GM19239 (cell line): Measurements from ENCODE around the gene CPPED1.
"Not testable (repeated sequence)": the region's sequence is repeated elsewhere in the genome, so short reads cannot be mapped to it uniquely, and the experiment has no call there.

ENCODE experiments used
- DNase-seq: peaks from one replicate; pipeline ENCODE4 v3.0.0; 2011; ENCODE audit warnings: low spot score; ENCODE audit not compliant: insufficient read length
- FAIRE-seq: peaks from 2 replicates; lab custom pipeline; 2011; peaks lifted over from hg19 to GRCh38; lab: Jason Lieb, UNC

The CPPED1 gene

GRCh38 chr16:12771341-12771798, 32.3 kb downstream of the CPPED1 start:
- DNase-seq (no peak), FAIRE-seq (no peak)

DNA sequence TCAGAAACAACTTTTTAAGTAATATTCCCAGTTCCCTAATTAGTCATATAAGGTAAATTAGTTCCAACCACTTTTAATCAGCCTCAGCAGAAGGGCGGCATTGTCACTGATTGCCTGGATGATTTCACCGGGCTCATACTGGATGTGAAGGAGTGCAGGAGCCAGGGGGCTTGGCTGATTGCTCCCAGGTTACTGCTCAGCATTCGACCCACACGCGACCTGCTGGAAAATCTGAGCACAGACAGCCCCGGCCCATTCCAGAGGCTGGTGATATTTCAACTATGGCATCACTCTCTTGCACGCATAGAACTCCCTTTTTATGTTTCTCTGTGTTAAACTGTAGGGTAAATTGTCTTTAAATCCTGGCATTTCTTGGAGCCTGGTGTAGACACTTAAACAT, 34.2 kb downstream of the CPPED1 start:
- no peak for FAIRE-seq

DNA sequence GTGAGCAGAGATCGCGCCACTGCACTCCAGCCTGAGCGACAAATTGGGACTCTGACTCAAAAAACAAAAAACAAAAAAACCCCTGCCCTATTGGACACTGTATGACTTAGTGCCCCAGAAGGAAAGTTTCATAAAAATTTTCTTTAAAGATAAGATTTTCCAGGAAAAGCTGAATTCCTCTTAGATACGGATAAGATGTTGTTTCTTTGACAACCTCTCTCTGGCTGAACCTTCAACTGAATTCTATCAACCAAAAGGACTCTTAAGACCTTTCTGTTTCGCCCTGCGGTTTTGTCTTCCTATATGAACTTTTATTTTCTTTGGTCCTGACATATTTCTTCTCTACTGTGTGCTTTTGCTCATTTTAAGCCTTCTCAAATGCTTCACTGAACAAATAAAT, 35.8 kb downstream of the CPPED1 start:
- FAIRE-seq: no peak

More for the DNA sequence above, 34.2 kb downstream of the CPPED1 start:
- DNase-seq: no peak

GRCh38 chr16:12766853-12767252, 36.8 kb downstream of the CPPED1 start:
- DNase-seq (no peak), FAIRE-seq (no peak)

More for the DNA sequence above, 35.8 kb downstream of the CPPED1 start:
- DNase-seq: peak; percentile 5

DNA sequence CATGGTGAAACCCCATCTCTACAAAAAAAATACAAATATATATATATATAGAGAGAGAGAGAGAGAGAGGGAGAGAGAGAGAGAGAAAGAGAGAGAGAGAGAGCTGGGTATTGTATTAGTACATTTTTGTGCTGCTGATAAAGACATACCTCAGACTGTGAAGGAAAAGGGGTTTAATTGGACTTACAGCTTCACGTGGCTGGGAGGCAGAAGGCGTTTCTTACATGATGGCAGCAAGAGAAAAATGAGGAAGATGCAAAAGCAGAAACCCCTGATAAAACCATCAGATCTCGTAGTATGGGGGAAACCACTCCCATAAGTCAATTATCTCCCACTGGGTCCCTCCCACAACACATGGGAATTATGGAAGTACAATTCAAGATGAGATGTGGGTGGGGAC, 37.5 kb downstream of the CPPED1 start:
- DNase-seq, FAIRE-seq: not testable (repeated sequence)

- DNase-seq (no peak), FAIRE-seq (no peak)
Measured at GRCh38 chr16:12764813-12765488, 38.7 kb downstream of the CPPED1 start.

DNA sequence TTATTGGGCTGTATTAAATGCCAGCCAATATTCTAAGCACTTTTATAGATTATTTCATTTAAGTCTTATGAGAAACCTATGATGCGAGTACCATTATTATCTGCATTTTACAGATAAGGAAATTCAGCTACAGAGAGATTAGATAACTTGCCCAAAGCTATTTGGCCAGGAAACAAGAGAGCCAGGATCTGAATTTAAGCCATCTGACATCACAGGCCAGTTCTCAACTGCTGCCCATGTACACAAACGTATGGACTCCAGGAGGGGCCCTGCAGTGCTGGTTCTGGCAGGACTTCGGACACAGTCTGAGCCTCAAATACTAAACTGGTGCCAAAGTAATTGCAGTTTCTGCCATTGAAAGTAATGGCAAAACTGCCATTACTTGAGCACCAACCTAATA, 40.2 kb downstream of the CPPED1 start:
- DNase-seq (no peak), FAIRE-seq (no peak)

- FAIRE-seq: no peak
- DNase-seq: no peak
Measured at GRCh38 chr16:12760819-12761611, 42.7 kb downstream of the CPPED1 start.

DNA sequence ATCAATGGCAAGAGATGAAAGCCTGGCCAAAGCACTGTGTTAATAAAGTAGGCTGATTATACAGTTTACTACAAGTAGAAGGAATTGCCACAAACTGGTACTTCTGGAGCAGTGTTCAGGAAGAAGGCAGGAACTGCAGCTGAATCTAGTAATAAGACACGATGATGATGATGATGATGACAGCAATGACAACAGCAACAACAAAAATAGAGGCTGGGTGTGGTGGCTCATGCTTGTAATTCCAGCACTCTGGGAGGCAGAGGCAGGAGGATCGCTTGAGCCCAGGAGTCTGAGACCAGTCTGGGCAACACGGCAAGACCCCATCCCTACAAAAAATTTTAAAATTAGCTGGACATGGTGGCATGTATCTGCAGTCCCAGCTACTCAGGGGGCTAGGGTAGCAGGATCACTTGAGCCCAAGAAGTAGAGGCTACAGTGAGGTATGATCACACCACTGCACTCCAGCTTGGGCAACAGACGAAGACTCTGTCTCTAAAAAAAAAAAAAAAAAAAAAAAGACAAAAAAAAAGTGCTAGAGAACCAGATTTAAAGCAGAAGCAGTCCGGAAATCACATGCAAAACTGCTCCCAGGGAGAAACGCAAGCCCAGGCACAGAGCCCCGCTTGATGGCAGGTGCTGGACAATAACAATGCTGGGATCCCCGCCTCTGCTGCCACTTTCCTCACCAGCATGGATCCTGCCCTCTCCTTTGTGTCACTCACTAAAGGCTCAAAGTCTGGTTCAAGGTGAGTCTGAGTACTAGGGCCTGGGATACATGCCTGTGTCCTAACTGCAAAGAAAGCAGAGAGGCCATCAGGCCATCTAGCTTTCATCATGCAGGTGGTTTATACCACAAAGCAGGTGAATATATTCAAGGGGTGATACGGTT, 44.8 kb downstream of the CPPED1 start:
- FAIRE-seq (no peak), DNase-seq (no peak)

GRCh38 chr16:12758031-12758669, 45.5 kb downstream of the CPPED1 start:
- DNase-seq (no peak), FAIRE-seq (no peak)

DNA sequence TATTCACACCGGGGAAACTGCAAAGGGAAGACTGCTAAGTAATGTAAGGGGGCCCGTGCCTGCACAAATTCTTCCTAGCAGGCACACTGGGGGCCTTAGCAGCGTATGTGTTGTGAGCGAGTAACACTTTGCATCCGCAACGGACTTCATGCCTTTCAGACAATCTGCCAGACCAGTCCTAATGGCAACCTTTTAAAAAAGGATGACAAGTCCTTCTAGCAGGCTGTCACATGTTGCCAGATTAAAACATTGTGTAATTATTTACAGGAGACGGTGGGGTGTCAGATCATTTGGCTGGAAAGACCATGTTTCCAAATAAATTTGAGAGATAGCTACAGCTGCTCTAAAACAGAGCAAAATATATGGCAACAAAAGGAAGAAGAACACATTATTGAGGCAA, 46.1 kb downstream of the CPPED1 start:
- DNase-seq (no peak), FAIRE-seq (no peak)

GRCh38 chr16:12754824-12755543, 48.7 kb downstream of the CPPED1 start:
- FAIRE-seq: no peak

DNA sequence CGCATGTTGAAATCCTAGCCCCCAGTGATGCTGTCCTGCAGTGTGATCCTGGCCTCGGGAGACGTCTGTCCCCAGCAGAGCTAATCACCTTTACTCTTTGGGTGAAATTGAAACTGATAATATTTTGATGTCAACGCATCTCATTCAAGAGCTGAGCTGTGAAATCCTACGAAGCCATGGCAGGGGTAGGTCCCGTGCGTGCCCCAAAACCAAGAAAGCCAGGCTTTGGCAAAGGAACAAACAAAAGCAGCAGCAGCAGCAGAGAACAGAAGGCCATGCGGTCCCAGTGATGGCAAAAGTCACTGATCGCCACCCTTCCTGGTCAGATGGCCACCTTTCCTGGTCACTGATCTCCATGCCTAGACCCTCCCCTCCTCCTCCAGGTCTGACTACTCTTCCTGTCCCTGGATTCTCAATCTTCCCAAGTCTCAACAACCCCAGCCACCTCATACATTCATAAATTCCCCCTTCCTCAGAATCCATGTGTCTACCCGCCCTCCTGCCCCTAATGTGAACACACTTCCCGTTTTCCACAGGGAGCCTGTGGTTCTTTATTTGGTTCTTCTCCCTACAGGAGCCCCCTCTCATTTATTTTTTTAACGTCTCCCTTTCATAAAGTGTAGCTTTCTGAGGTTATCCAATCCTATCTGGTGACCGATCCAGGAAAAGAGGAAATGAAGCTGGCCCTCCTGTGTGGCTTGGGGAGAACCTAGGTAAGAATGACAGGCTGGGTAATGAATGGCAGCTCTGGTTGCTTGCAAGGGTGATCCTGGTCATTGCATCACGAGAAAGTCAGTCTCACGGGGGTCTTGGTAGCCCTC, 50.3 kb downstream of the CPPED1 start:
- FAIRE-seq (no peak), DNase-seq (no peak)

More at GRCh38 chr16:12754824-12755543, 48.7 kb downstream of the CPPED1 start:
- DNase-seq: no peak

DNA sequence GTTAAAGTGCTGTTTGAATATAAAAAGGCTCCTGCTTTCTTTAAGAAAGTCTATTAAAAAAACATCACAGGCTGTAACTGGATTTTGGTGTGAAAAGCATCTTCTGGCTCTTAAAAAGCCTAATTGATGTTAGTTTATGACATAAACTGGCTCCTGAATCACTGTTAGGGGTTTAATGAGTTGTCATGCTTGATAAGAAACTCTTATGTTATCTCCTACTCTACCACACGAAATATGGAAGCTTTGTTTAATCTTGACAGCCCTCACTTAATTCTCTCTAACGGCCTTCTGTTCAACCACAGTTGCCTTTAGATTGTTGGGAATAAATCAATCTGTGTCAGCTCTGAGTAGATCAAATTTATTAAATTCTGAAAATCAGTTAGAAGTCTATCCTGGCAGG, 51.5 kb downstream of the CPPED1 start:
- DNase-seq: no peak
- no peak for FAIRE-seq

DNA sequence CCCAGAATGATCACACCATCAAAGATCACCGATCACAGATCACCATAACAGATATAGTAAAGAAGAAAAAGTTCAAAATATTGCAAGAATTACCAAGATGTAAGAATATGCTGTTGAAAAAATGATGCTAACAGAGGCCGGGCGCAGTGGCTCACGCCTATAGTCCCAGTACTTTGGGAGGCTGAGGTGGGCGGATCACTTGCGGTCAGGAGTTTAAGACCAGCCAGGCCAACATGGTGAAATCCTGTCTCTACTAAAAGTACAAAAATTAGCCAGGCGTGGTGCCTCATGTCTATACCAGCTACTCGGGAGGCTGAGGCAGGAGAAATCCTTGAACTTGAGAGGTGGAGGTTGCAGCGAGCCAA, 53.2 kb downstream of the CPPED1 start:
- FAIRE-seq (no peak), DNase-seq (no peak)

DNA sequence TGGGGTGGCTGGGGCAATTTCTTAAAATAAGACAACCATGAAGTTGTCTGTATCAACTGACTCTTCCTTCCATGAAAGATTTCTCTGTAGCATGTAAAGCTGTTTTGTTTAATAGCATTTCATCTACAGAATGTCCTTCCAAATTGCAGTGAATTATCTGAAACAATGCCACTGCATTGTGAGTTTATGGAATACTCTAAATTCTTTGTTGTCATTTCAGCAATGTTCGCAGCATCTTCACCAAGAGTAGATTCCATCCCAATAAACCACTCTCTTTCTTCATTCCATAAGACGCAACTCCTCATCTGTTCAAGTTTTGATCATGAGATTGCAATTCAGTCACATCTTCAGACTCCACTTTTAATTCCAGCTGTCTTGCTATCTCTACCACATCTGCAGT, 54.6 kb downstream of the CPPED1 start:
- no peak for DNase-seq
- FAIRE-seq: no peak

DNA sequence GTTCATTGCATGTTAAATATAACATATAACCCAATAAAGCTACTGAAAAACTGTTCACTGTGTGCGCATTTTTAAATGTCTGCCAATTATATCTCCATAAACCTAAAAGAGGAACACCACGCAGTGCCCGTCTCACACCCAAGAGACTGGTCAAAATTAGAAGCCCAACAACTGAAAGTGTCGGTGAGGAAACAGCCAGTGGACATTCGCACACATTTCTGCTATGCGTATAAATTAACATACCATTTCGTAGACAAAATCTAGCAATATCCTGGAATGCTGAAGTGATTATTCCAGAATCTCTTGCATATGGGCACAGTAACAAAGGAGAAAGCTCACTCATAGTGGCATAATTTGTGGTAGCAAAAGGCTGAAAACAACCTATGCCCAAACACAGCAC, 55.9 kb downstream of the CPPED1 start:
- DNase-seq: no peak
- FAIRE-seq: no peak

GRCh38 chr16:12747261-12747660, 56.4 kb downstream of the CPPED1 start:
- DNase-seq: no peak
- no peak for FAIRE-seq

DNA sequence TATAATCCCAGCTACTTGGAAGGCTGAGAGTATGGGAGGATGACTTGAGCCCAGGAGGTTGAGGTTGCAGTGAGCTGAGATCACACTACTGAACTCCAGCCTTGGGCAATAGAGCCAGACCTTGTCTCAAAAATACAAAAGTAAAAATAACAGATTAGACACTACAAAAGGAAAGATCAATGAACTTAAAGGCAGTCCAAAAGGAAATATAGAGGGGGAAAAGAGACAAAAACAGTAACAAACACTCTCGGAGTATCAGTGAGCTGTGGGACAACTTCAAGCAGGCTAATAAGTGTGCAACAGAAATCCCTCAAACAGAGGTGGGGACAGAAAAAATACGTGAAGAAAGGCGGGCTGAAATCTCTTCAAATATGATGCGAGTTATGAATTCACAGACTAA, 58.8 kb downstream of the CPPED1 start:
- DNase-seq: no peak
- no peak for FAIRE-seq
